Cardiac fibroblast (primary cell): ENCODE data around the gene VWA3A.
"Not testable (repeated sequence)": the region's sequence is repeated elsewhere in the genome, so short reads cannot be mapped to it uniquely, and the experiment has no call there.

Experiments used
- DNase-seq, 2 donors: peaks; one replicate each; pipeline versions ENCODE4 v3.0.0 to v3.0.0-alpha.2; 2010; ENCODE audit warnings: low read depth in 2 of 2
- H3K4me3 ChIP-seq, 2 donors: replicated peaks in 1 of 2; 1 replicate in 1 of 2; 2 replicates in 1 of 2; pipeline ENCODE4 v1.5.1; 2011; ENCODE audit warnings: low read depth in 2 of 2, low read length in 2 of 2, mild to moderate bottlenecking in 2 of 2, moderate library complexity in 1 of 2
- CTCF ChIP-seq: IDR thresholded peaks from one replicate; pipeline ENCODE4 v1.5.1; 2011; ENCODE audit warnings: low read depth, mild to moderate bottlenecking, low read length, inconsistent platforms

VWA3A gene

GRCh38 chr16:22092143-22092933, at the start of gene VWA3A:
VWA3A (plus strand) TSS chr16:22092541; CDS start chr16:22092638, 97 bp downstream.
- no peak for TF ChIP-seq CTCF
- peak; percentile 56 to 68 for DNase-seq
- H3K4me3 ChIP-seq = no peak within 1 kb of the TSS

- H3K4me3 ChIP-seq, DNase-seq: not testable (repeated sequence)
These were observed 48.5 kb upstream of the VWA3A start for GRCh38 chr16:22043882-22044281.

GRCh38 chr16:22045888-22046287, 46.5 kb upstream of the VWA3A start:
- DNase-seq = peak; percentile 25 to 34

GRCh38 chr16:22050963-22051362, 41.4 kb upstream of the VWA3A start:
- no peak for TF ChIP-seq CTCF
- DNase-seq = no peak
- no peak overlapping the region for H3K4me3 ChIP-seq

More at GRCh38 chr16:22045888-22046287, 46.5 kb upstream of the VWA3A start:
- not testable (repeated sequence) for H3K4me3 ChIP-seq

- DNase-seq = no peak
- no peak for TF ChIP-seq CTCF
- no peak overlapping the region for H3K4me3 ChIP-seq
These were observed 39.4 kb upstream of the VWA3A start for GRCh38 chr16:22052980-22053379.

GRCh38 chr16:22053921-22054341, 38.4 kb upstream of the VWA3A start:
- TF ChIP-seq CTCF = no peak
- no peak overlapping the region for H3K4me3 ChIP-seq
- DNase-seq = no peak

- TF ChIP-seq CTCF = no peak
- no peak overlapping the region for H3K4me3 ChIP-seq
- DNase-seq = no peak
These were observed 37.3 kb upstream of the VWA3A start for GRCh38 chr16:22054847-22055590.
